Panc1 (cell line): ENCODE data around the gene FLII. TPM values are rescaled to one million over a fixed set of nuclear protein-coding genes. Genes with fewer than 3 reads are reported as not detected.

Experiments
- ATAC-seq: fragments of 200-7000 bp; cut with Tn5 transposase; 2 replicates; pipeline ENCODE4 v1.9.1; 2020; ENCODE audit warnings: mild to moderate bottlenecking, moderate library complexity
- BruUV-seq: library from RNA; stranded (reverse); fragments of 400-500 nt; replicated peaks from 2 replicates; lab custom pipeline; 2021; lab: Mats Ljungman, UMichigan
- CTCF ChIA-PET: fragments of 300-600 bp; sonication (Branson Sonifier 250); formaldehyde crosslinking; loops from one replicate; lab custom pipeline; 2022; ENCODE audit warnings: antibody characterized with exemption; lab: Charles Lee
- POLR2A ChIA-PET: fragments of 300-600 bp; sonication (Branson Sonifier 250); formaldehyde crosslinking; loops from one replicate; lab custom pipeline; 2022; ENCODE audit warnings: antibody characterized with exemption; lab: Charles Lee
- DNase-seq: peaks from one replicate; pipeline ENCODE4 v3.0.0-alpha.2; 2010; ENCODE audit warnings: low read depth, low spot score
- H3K27ac ChIP-seq: 2 replicates; pipeline ENCODE4 v1.5.1; 2011; ENCODE audit warnings: mild to moderate bottlenecking, low read length, inconsistent platforms
- H3K27me3 ChIP-seq: fragments of 200-500 bp; sonication (Bioruptor generic); 2 replicates; pipeline ENCODE4 v1.6.0; 2014; ENCODE audit warnings: low read length, inconsistent platforms; ENCODE audit not compliant: control insufficient read depth, insufficient read depth
- H3K36me3 ChIP-seq: fragments of 200-500 bp; sonication (Bioruptor generic); 2 replicates; pipeline ENCODE4 v1.5.1; 2014; ENCODE audit warnings: inconsistent platforms, mild to moderate bottlenecking, low read length, moderate library complexity; ENCODE audit not compliant: control insufficient read depth, insufficient read depth
- H3K4me1 ChIP-seq: 2 replicates; pipeline ENCODE4 v1.5.1; 2011; ENCODE audit warnings: inconsistent platforms, mild to moderate bottlenecking, low read length, moderate library complexity; ENCODE audit not compliant: control insufficient read depth, insufficient read depth
- H3K4me3 ChIP-seq, 2 experiments: 2 replicates each; pipeline ENCODE4 v1.5.1; 2011 to 2012; ENCODE audit warnings: low read depth in 2 of 2, low read length in 2 of 2, mild to moderate bottlenecking in 2 of 2, inconsistent platforms in 1 of 2, moderate library complexity in 1 of 2
- H3K9me3 ChIP-seq: fragments of 200-500 bp; sonication (Bioruptor generic); 2 replicates; pipeline ENCODE4 v1.5.1; 2014; ENCODE audit warnings: low read depth, mild to moderate bottlenecking, inconsistent platforms, low read length, moderate library complexity; ENCODE audit not compliant: control insufficient read depth, insufficient read depth
- POLR2AphosphoS5 ChIP-seq: IDR thresholded peaks from 2 replicates; pipeline ENCODE4 v1.6.1; 2012; ENCODE audit warnings: mild to moderate bottlenecking, low read depth, low read length, moderate library complexity
- REST ChIP-seq, 2 experiments: IDR thresholded peaks; 2 replicates each; pipeline ENCODE4 v1.6.1; 2011 to 2012; ENCODE audit warnings: low read depth in 2 of 2, control low read depth in 1 of 2, low read length in 1 of 2, mild to moderate bottlenecking in 1 of 2, moderate library complexity in 1 of 2; ENCODE audit not compliant: insufficient read depth in 1 of 2
- SIN3A ChIP-seq: IDR thresholded peaks from 2 replicates; pipeline ENCODE4 v1.6.1; 2012; ENCODE audit warnings: low read depth, mild to moderate bottlenecking, low read length, moderate library complexity, borderline replicate concordance; ENCODE audit not compliant: insufficient read depth
- TCF7L2 ChIP-seq: IDR thresholded peaks from 2 replicates; pipeline ENCODE4 v1.6.1; 2011; ENCODE audit warnings: mild to moderate bottlenecking, low read depth, low read length, inconsistent platforms
- in situ Hi-C: cut with HindIII; loops from 2 replicates; pipeline ENCODE4 v1.10.0; 2016; ENCODE audit warnings: low sequenced_read_pairs, low pct_unique_long_range_greater_than_20kb
- intact Hi-C: fragments of 100-400 bp; cut with micrococcal nuclease; formaldehyde crosslinking; loops from one replicate; pipeline ENCODE4 v1.10.0; 2022; ENCODE audit not compliant: unreplicated experiment
- total RNA-seq: library from RNA; stranded (reverse); gene quantifications from one replicate; pipeline ENCODE4 v1.2.1, GENCODE V29; 2021; ENCODE audit not compliant: unreplicated experiment
- TF ChIP-seq, protein P1 (sequence below): fragments of 450-650 bp; IDR thresholded peaks from 2 replicates; pipeline ENCODE4 v1.5.1; 2017; ENCODE audit warnings: mild to moderate bottlenecking

The FLII gene
- total RNA-seq, 1 experiment from 2014 or later, result 207 TPM

DNA sequence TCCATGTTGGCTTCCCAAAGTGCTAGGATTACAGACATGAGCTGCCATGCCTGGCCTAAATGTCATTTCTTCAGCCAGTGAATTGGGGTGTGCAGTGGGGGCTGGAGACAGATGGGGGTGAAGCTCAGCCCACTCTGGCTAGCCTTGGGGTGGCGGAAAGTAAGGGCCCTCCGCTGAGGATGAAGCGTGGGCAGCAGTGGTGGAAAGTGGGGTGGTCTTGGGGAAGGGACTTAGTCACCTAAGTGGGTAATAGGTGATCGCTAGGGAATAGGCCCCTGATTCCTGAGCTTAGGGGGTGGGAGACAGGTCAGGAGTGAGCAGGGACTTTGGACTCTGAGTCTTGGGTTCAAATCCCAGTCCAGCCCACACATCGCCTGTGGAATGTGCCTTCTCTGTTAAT lies 30.9 kb downstream of the FLII start:
- Histone ChIP-seq H3K9me3 (no peaks in the 10 kb centered on the region), H3K27me3 (no peaks in the 10 kb centered on the region), H3K4me3 (no peak overlapping the region), H3K27ac (no peak overlapping the region), H3K4me1 (peaks cover 2% of the 10 kb centered on the region; the same call in 1 of the 2 replicates), H3K36me3 (no peaks in the 10 kb centered on the region)
- intact Hi-C loops, result no loop called here
- in situ Hi-C loops, result no loop called here
- POLR2A ChIA-PET, result no interaction called here
- BruUV-seq, result no TSS peak
- DNase-seq (no peak), ATAC-seq (no peak)
- CTCF ChIA-PET, result no interaction called here
- no peak for TF ChIP-seq REST (IDR thresholded peaks at IDR 0.05; ENCODE audit: insufficient read depth in 1 of 2, low read depth in 2 of 2, low read length in 1 of 2)
- no peak for TF ChIP-seq SIN3A

DNA sequence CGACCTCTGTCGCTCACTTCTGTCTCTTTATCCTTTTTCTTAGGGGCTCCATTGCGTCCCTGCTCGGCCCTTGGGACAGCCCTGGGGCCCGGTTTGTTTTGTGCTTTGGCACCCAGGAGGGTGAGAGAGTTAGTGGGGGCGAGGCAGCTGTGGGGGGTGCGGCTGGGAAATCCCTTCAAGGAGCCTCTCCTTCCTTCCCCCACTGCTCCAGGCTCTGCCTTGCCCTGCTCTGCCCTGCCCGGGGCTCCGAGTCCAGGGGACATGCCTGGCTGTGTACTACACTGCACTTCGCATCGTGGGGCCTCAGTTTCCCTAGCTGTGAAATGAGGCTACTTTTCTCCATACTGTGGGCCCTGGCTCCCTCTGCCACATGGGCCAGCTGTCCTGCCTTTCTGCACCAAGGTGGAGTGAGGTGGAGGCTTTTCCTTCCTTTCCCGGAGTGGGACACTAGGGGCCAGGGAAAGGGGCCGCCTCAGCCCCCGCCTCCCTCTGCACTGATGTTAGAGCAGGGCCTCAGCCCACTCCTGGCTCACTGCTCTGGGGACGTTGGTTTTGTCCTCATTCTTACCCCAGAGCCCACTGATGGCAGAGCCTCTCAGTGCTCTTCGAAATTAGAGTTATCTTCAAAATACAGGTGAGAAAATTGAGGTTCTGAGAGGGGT lies 32.1 kb downstream of the FLII start:
- POLR2A ChIA-PET, result no interaction called here
- H3K27me3 ChIP-seq, result no peaks in the 10 kb centered on the region

More for the DNA sequence above, 32.1 kb downstream of the FLII start:
- H3K36me3 ChIP-seq, result no peaks in the 10 kb centered on the region
- TF ChIP-seq, protein P1, sequence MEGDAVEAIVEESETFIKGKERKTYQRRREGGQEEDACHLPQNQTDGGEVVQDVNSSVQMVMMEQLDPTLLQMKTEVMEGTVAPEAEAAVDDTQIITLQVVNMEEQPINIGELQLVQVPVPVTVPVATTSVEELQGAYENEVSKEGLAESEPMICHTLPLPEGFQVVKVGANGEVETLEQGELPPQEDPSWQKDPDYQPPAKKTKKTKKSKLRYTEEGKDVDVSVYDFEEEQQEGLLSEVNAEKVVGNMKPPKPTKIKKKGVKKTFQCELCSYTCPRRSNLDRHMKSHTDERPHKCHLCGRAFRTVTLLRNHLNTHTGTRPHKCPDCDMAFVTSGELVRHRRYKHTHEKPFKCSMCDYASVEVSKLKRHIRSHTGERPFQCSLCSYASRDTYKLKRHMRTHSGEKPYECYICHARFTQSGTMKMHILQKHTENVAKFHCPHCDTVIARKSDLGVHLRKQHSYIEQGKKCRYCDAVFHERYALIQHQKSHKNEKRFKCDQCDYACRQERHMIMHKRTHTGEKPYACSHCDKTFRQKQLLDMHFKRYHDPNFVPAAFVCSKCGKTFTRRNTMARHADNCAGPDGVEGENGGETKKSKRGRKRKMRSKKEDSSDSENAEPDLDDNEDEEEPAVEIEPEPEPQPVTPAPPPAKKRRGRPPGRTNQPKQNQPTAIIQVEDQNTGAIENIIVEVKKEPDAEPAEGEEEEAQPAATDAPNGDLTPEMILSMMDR, result no peak
- TF ChIP-seq TCF7L2 (no peak), POLR2AphosphoS5 (no peak), REST (IDR thresholded peaks at IDR 0.05; ENCODE audit: insufficient read depth in 1 of 2, low read depth in 2 of 2, low read length in 1 of 2) (no peak), SIN3A (no peak)
- peaks cover 2% of the 10 kb centered on the region for H3K4me1 ChIP-seq
- BruUV-seq, result no TSS peak
- CTCF ChIA-PET, result no interaction called here
- no peak for DNase-seq
- in situ Hi-C loops (no loop called here), intact Hi-C loops (no loop called here)
- H3K4me3 ChIP-seq, result peak overlapping the region; percentile 72 to 80
- no peak for ATAC-seq
- H3K9me3 ChIP-seq, result no peaks in the 10 kb centered on the region
- peak overlapping the region; percentile 76 for H3K27ac ChIP-seq
